ENCODE measurements around the gene LRRC28.

LRRC28 gene

GRCh38 chr15:99326235-99326634 is 75.0 kb downstream of the LRRC28 start:
- Histone ChIP-seq H3K4me3 (replicated peaks; ENCODE audit: low read depth, low read length) (no peak overlapping the region), H3K27me3 (replicated peaks; ENCODE audit: control insufficient read depth, insufficient read depth, low read length) (no peaks in the 10 kb centered on the region), H3K36me3 (ENCODE audit: control insufficient read depth, insufficient read depth, low read length) (no peaks in the 10 kb centered on the region)
- DNase-seq (ENCODE audit: extremely low read depth, insufficient read length) = no peak
- no peak for TF ChIP-seq CTCF (IDR thresholded peaks at IDR 0.05; ENCODE audit: insufficient read depth, low read length, poor library complexity, severe bottlenecking)

- TF ChIP-seq CTCF (IDR thresholded peaks at IDR 0.05; ENCODE audit: insufficient read depth, low read length, poor library complexity, severe bottlenecking) = no peak
- no peaks in the 10 kb centered on the region for H3K27me3 ChIP-seq (replicated peaks; ENCODE audit: control insufficient read depth, insufficient read depth, low read length)
- DNase-seq (ENCODE audit: extremely low read depth, insufficient read length) = no peak
- no peaks in the 10 kb centered on the region for H3K36me3 ChIP-seq (ENCODE audit: control insufficient read depth, insufficient read depth, low read length)
- H3K4me3 ChIP-seq (replicated peaks; ENCODE audit: low read depth, low read length) = no peak overlapping the region
These were observed 77.1 kb downstream of the LRRC28 start for GRCh38 chr15:99328106-99329072.

- DNase-seq (ENCODE audit: extremely low read depth, insufficient read length) = no peak
- Histone ChIP-seq H3K27me3 (replicated peaks; ENCODE audit: control insufficient read depth, insufficient read depth, low read length) (no peaks in the 10 kb centered on the region), H3K36me3 (ENCODE audit: control insufficient read depth, insufficient read depth, low read length) (no peaks in the 10 kb centered on the region), H3K4me3 (replicated peaks; ENCODE audit: low read depth, low read length) (no peak overlapping the region)
- TF ChIP-seq CTCF (IDR thresholded peaks at IDR 0.05; ENCODE audit: insufficient read depth, low read length, poor library complexity, severe bottlenecking) = no peak
These were observed 80.1 kb downstream of the LRRC28 start for GRCh38 chr15:99331381-99331780.

- no peak for DNase-seq (ENCODE audit: extremely low read depth, insufficient read length)
- no peaks in the 10 kb centered on the region for H3K36me3 ChIP-seq (ENCODE audit: control insufficient read depth, insufficient read depth, low read length)
- H3K27me3 ChIP-seq (replicated peaks; ENCODE audit: control insufficient read depth, insufficient read depth, low read length) = no peaks in the 10 kb centered on the region
- H3K4me3 ChIP-seq (replicated peaks; ENCODE audit: low read depth, low read length) = no peak overlapping the region
- TF ChIP-seq CTCF (IDR thresholded peaks at IDR 0.05; ENCODE audit: insufficient read depth, low read length, poor library complexity, severe bottlenecking) = no peak
These were observed 82.1 kb downstream of the LRRC28 start for GRCh38 chr15:99333413-99333812.

GRCh38 chr15:99333981-99334380 is 82.7 kb downstream of the LRRC28 start:
- no peak for DNase-seq (ENCODE audit: extremely low read depth, insufficient read length)
- no peak overlapping the region for H3K4me3 ChIP-seq (replicated peaks; ENCODE audit: low read depth, low read length)
- no peak for TF ChIP-seq CTCF (IDR thresholded peaks at IDR 0.05; ENCODE audit: insufficient read depth, low read length, poor library complexity, severe bottlenecking)
- no peaks in the 10 kb centered on the region for H3K36me3 ChIP-seq (ENCODE audit: control insufficient read depth, insufficient read depth, low read length)
- no peaks in the 10 kb centered on the region for H3K27me3 ChIP-seq (replicated peaks; ENCODE audit: control insufficient read depth, insufficient read depth, low read length)

All from GM06990 (cell line).